Non-pigmented ciliary epithelial cell (primary cell): ENCODE measurements around the gene C1S.

Experiments
- DNase-seq: peaks from one replicate; pipeline ENCODE4 v3.0.0-alpha.2; 2010; ENCODE audit warnings: low read depth

C1S gene

GRCh38 chr12:7076493-7076892, 16.0 kb downstream of the C1S start:
- DNase-seq = no peak

GRCh38 chr12:7078163-7078562, 17.6 kb downstream of the C1S start:
- DNase-seq = no peak

DNA sequence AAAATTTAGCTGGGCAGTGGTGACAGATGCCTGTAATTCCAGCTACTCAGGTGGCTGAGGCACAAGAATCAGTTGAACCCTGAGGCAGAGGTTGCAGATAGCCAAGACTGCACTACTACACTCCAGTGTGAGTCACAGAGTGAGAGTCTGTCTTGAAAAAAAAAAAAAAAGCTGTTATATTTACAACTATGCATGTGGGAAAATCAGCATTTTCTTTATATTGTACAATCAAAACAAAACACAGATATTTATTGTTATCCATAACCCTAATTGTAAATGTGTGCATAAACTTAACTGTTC, 19.3 kb downstream of the C1S start:
- DNase-seq = peak; percentile 49

- no peak for DNase-seq
Measured at GRCh38 chr12:7081037-7081436, 20.5 kb downstream of the C1S start.

DNA sequence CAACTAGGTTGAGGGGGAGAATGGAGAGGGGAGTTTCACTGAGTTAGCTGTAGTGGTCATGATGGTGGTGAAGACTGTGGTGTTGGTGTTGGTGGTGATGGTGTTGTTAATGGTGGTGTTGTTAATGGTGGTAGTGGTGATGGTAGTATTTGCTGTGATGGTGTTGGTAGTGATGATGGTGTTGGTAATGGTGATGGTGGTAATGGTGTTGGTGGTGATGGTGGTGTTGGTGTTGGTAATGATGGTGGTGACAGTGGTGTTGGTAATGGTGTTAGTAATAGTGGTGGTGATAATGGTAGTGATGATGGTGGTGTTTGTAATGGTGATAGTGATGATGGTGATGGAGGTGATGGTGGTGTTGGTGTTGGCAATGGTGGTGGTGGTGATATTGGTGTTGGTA, 22.6 kb downstream of the C1S start:
- no peak for DNase-seq

DNA sequence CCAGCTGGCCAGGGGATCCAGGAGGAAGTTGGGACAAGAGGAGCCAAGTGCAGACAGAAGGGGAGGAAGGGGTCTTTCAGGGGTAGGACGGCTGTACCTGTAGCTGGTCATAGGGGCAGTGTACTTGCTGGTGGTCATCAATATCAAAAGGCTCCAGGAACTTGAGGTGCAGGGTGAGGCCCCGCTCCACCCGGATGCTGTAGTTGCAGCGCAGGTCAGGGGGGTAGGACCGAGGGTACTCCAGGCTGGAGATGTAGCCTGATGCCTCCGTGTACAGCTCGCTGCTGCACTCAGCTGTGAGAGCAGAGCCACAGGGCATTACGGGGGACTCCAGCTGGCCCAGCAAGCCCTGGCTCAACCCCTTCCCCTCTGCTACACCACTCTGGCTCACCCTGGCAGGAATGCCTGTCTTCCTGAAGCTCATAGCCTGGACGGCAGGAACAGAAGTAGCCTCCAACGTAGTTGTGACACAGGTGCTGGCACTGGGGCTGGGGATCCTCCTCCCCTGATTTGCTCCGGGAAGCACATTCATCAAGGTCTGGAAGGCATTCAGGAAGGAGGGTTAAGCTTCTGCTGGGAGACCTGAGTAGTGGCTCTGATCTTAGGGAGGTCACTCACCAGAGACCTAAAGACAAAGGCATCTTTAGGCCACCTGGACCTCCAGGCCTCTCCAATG, 28.8 kb downstream of the C1S start:
- DNase-seq = no peak

DNA sequence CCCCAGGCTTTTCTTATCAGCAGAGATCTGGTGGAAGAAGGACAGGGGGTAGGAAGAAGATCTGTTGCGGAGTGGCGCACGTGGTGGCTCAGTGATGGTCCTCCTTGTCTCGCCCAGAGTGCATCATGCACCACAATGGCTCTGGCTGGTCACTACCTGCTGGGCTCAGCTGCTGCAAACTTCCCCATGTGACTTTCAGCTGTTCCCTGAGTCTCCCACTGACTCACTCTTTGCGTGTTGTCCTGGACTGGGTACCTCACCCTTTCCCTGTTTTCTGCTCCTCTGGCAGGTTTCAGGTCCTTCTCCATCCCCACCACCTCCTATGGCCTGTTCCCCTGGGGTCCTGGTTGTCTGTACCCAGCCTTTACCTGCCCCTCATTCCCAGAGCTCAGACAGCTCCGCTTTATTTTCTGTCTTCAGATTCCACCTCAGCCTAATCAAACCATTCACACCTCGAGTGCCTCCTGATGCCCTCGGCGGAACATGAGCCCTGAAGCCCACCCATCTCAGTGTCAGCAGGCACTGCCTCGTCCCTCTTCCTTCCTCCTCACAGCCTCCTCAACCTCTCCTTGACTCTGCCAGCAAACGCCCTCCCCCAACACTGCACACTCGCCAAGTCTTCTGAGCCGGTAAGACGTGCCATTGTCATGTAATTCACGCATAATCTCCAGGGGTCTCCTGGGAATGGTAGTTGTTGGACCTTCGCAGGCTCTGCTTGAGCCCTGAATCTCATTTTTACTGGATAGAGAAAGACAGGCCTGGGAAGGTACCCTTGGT, 29.9 kb downstream of the C1S start:
- DNase-seq = no peak

DNA sequence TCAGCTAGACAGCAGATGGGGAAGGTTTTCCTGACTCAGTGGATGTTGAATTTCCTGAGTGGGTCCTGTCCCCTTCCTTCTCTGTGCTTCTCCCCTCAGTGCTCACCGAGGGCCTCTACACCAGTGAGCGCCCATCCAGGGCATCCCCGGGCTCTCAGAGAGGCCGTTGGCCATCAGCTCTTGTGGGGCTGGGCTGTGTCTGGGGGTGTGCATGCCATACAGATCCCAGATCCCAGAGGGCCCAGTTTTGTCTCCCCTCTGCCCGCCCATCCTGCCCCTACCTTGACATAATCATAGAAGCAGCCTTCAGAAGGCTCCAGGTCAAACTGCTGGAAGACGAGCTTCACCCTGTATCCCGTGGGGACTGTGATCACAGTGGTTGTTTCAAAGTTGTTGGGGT, 30.7 kb downstream of the C1S start:
- DNase-seq = no peak

DNA sequence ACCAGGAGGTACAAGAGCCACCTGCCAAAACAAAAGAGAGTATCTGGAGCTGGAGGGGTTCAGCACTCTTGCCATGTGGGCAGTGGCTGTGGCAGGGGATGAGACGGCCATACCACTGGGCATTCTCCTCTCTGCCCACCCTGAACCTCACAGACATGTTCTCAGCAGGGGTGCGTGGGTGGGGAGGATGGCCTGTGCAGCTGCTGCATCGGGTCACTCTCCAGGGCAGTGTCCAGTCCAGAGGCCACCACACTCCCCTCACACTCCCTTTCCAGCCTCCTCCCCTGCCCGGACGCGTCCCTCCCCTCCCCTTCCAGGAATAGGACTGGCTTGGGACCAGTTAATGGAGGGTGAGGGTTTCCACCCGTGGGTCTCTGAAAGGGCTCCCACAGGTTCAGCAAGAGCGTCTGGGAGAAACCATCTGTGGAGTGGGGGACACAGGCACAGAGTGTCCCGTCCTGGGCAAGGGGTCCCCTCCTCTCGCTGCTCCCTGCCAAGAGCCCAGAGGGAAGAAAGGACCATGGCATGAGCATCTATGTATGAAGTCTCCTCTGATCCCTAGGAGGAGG, 31.2 kb downstream of the C1S start:
- DNase-seq = no peak

- DNase-seq = no peak
Measured at GRCh38 chr12:7092229-7092985, 31.9 kb downstream of the C1S start, which contains the start of gene C1R. Gene C1R, minus strand, starts transcription at chr12:7092445. Its CDS starts 57 bp downstream, at chr12:7092388.

- no peak for DNase-seq
Measured at GRCh38 chr12:7092986-7093460, 32.5 kb downstream of the C1S start.

- no peak for DNase-seq
Measured at GRCh38 chr12:7093486-7093885, 33.0 kb downstream of the C1S start.

- DNase-seq = no peak
Measured at GRCh38 chr12:7093892-7094291, 33.4 kb downstream of the C1S start.

- DNase-seq = no peak
Measured at GRCh38 chr12:7096006-7096932, 35.8 kb downstream of the C1S start.

DNA sequence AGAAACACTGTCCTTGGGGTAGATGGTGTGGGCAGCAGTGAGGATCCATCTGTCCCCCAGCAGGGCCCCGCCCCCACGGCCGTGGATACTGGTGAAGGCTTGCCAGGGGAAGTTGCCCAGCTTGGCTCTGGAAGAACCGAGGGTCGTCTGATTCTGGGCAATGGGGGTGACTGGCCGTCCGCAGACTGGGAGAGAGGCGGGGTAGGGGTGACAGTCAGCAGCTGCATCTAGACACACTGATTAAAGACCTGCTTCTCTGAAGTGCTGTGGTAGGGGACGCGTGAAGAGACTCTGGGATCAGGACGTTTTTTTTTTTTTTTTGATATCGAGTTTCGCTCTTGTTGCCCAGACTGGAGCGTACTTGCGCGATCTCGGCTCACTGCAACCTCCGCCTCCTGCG, 36.5 kb downstream of the C1S start:
- no peak for DNase-seq

DNA sequence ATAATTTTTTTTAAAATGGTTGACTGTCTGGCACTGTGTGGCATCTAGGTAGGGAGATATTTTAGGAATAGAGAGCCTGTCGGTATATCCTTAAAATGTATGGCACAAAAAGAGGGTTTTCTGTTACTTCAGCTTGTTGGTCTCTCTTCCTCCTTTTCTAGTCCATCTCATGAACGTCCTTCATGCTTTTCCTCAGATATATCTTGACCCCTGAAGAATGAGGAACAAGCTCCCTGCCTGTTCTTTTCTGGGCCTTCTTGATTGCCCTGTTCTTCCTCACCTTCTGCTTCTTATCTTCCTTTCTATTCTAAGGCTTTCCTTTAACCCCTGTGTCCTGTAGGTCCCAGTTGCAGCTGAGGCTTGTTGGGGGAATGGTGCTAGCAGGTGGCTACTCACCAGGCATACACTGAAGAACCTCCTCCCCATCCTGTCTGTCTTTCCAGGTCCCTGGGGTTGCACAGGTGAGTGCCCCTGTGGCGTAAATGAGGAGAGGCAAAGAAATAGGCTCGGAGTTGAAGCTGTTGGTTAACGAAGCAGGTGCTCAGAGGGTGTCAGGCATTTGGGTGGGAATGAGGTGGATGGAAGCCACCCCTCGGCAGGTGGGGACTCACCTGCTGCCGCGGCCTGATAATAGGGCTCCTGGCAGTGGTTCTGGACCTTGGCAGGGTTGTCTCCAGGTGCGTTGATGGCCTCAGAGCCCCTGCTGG, 38.9 kb downstream of the C1S start:
- DNase-seq = no peak

DNA sequence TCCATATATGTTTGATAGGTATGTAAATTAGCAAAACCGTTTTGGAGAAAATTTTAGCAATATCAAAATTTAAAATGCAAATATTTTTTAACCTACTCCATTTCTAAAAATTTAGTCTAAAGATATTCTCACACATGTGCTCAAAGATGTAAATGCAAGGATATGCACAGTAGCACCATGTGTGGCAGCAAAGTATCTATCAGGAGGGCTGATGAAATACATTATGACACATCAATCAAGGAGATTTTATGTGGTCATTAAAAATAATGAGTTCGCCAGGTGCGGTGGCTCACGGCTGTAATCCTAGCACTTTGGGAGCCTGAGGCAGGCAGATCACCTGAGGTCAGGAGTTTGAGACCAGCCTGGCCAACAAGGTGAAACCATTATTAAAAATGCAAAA, 39.7 kb downstream of the C1S start:
- DNase-seq = no peak

- DNase-seq = no peak
Measured at GRCh38 chr12:7101047-7101693, 40.7 kb downstream of the C1S start.

- DNase-seq = no peak
Measured at GRCh38 chr12:7101694-7102131, 41.2 kb downstream of the C1S start.

GRCh38 chr12:7102582-7102981, 42.1 kb downstream of the C1S start:
- no peak for DNase-seq
